GM11168 (cell line): Measurements from ENCODE around the gene CCDC51.
"Not testable (repeated sequence)": the region's sequence is repeated elsewhere in the genome, so short reads cannot be mapped to it uniquely, and the experiment has no call there.

Experiments used
- in situ Hi-C: fragments of 300-500 bp; cut with MboI; formaldehyde crosslinking; loops from one replicate; pipeline ENCODE4 v1.12.0; 2022; ENCODE audit warnings: low sequenced_read_pairs; ENCODE audit not compliant: unreplicated experiment

Gene CCDC51

GRCh38 chr3:48466386-48467109 lies 26.6 kb upstream of the CCDC51 start:
- in situ Hi-C loops: no loop called here

GRCh38 chr3:48465531-48466378 lies 25.8 kb upstream of the CCDC51 start:
- in situ Hi-C loops: no loop called here

- in situ Hi-C loops: no loop called here
Measured at GRCh38 chr3:48465237-48465530, 25.3 kb upstream of the CCDC51 start.

GRCh38 chr3:48464713-48465221 lies 24.8 kb upstream of the CCDC51 start:
- in situ Hi-C loops: no loop called here

GRCh38 chr3:48463703-48464102 lies 23.8 kb upstream of the CCDC51 start:
- in situ Hi-C loops: no loop called here

- in situ Hi-C loops: not testable (repeated sequence)
Measured at GRCh38 chr3:48461767-48462166, 21.8 kb upstream of the CCDC51 start.

GRCh38 chr3:48460517-48460902 lies 20.6 kb upstream of the CCDC51 start:
- in situ Hi-C loops: no loop called here

- in situ Hi-C loops: no loop called here
Measured at GRCh38 chr3:48459773-48460516, 20.0 kb upstream of the CCDC51 start.

GRCh38 chr3:48459331-48459730 lies 19.4 kb upstream of the CCDC51 start:
- in situ Hi-C loops: no loop called here

GRCh38 chr3:48456456-48456855 lies 16.5 kb upstream of the CCDC51 start:
- in situ Hi-C loops: no loop called here

- in situ Hi-C loops: no loop called here
Measured at GRCh38 chr3:48451270-48451669, 11.4 kb upstream of the CCDC51 start.

- in situ Hi-C loops: no loop called here
Measured at GRCh38 chr3:48446425-48447193, 6.7 kb upstream of the CCDC51 start, which contains the start of gene ATRIP. ATRIP (plus strand) TSS chr3:48446737; CDS start chr3:48446846, 109 bp downstream.

- in situ Hi-C loops: no loop called here
Measured at GRCh38 chr3:48446043-48446424, 6.1 kb upstream of the CCDC51 start.

- in situ Hi-C loops: no loop called here
Measured at GRCh38 chr3:48445277-48445882, 5.5 kb upstream of the CCDC51 start.

GRCh38 chr3:48441940-48442339 lies 2.0 kb upstream of the CCDC51 start:
- in situ Hi-C loops: no loop called here

GRCh38 chr3:48440590-48440958 lies 655 bp upstream of the CCDC51 start:
- in situ Hi-C loops: no loop called here

GRCh38 chr3:48437812-48438211 lies 2.1 kb downstream of the CCDC51 start:
- in situ Hi-C loops: loop anchor here (10.0 kb wide), 1 partner anchor 163 kb away; no protein-coding TSS in a partner anchor

- in situ Hi-C loops: loop anchor here (10.0 kb wide), 1 partner anchor 162 kb away; no protein-coding TSS in a partner anchor
Measured at GRCh38 chr3:48436855-48437254, 3.1 kb downstream of the CCDC51 start.

GRCh38 chr3:48436477-48436787 lies 3.5 kb downstream of the CCDC51 start:
- in situ Hi-C loops: loop anchor here (10.0 kb wide), 1 partner anchor 162 kb away; no protein-coding TSS in a partner anchor
